ENCODE measurements around the gene OSER1. TPM values are rescaled to one million over a fixed set of nuclear protein-coding genes. Genes with fewer than 3 reads are reported as not detected.

The OSER1 gene
- total RNA-seq, 1 experiment from 2014 or later: 24.3 TPM

GRCh38 chr20:44200371-44200770 is 10.2 kb downstream of the OSER1 start:
- no peak for DNase-seq (ENCODE audit: low spot score)
- ChIA-PET POLR2A (no interaction called here), CTCF (interaction anchor here (1.0 kb wide), 1 partner anchor 10 kb away, joined by 3 read pairs; no protein-coding TSS in a partner anchor)
- no peaks in the 10 kb centered on the region for H3K9me3 Mint-ChIP-seq
- H3K4me1 Mint-ChIP-seq: no peaks in the 10 kb centered on the region
- no peaks in the 10 kb centered on the region for H3K27me3 Mint-ChIP-seq (ENCODE audit: low read depth)
- ATAC-seq: no peak
- no peak overlapping the region for H3K27ac Mint-ChIP-seq
- H3K4me3 Mint-ChIP-seq: no peak overlapping the region
- peaks cover 57% of the 10 kb centered on the region for H3K36me3 Mint-ChIP-seq
- no peak for TF ChIP-seq E2F4 (CRISPR knock-in tag; IDR thresholded peaks at IDR 0.05; ENCODE audit: borderline replicate concordance, low read depth)
- no peak for TF ChIP-seq IRF1 (CRISPR knock-in tag; IDR thresholded peaks at IDR 0.05)
- no peak for TF ChIP-seq ZBTB21 (CRISPR knock-in tag; IDR thresholded peaks at IDR 0.05; ENCODE audit: borderline replicate concordance)
- TF ChIP-seq MLX (CRISPR knock-in tag; IDR thresholded peaks at IDR 0.05): no peak
- no peak for TF ChIP-seq USF1 (CRISPR knock-in tag; IDR thresholded peaks at IDR 0.05)
- TF ChIP-seq NR1H2 (CRISPR knock-in tag; IDR thresholded peaks at IDR 0.05): no peak
- no peak for TF ChIP-seq ZNF416 (CRISPR knock-in tag; IDR thresholded peaks at IDR 0.05)
- TF ChIP-seq ARID4B (CRISPR knock-in tag; IDR thresholded peaks at IDR 0.05; ENCODE audit: borderline replicate concordance): no peak
- no peak for TF ChIP-seq ZNF232 (CRISPR knock-in tag; IDR thresholded peaks at IDR 0.05)
- no peak for TF ChIP-seq SMAD3 (CRISPR knock-in tag; IDR thresholded peaks at IDR 0.05; ENCODE audit: borderline replicate concordance)
- TF ChIP-seq CTCF (IDR thresholded peaks at IDR 0.05): no peak
- TF ChIP-seq SMAD4 (CRISPR knock-in tag; IDR thresholded peaks at IDR 0.05): no peak
- TF ChIP-seq ZNF219 (CRISPR knock-in tag; IDR thresholded peaks at IDR 0.05; ENCODE audit: borderline replicate concordance): no peak
- no peak for TF ChIP-seq AFF4 (CRISPR knock-in tag; IDR thresholded peaks at IDR 0.05; ENCODE audit: borderline replicate concordance)
- no peak for TF ChIP-seq CBFB (CRISPR knock-in tag; IDR thresholded peaks at IDR 0.05; ENCODE audit: low read depth)
- no peak for TF ChIP-seq ERG (CRISPR knock-in tag; IDR thresholded peaks at IDR 0.05)
- TF ChIP-seq HMGA2 (CRISPR knock-in tag; IDR thresholded peaks at IDR 0.05): no peak
- TF ChIP-seq ZNF532 (CRISPR knock-in tag; IDR thresholded peaks at IDR 0.05; ENCODE audit: borderline replicate concordance): no peak
